Coronary artery (tissue), 2 donors: ENCODE data around the gene PTH2.
"Not testable (repeated sequence)": the region's sequence is repeated elsewhere in the genome, so short reads cannot be mapped to it uniquely, and the experiment has no call there.

Experiments
- DNase-seq: peaks from one replicate; pipeline ENCODE4 v3.0.0-alpha.2; 2017; ENCODE audit warnings: low spot score
- H3K27ac ChIP-seq, 2 donors: fragments of 200-600 bp; sonication (generic); one replicate each; pipeline ENCODE4 v1.5.1; 2016 to 2019
- H3K4me3 ChIP-seq: fragments of 200-600 bp; sonication (generic); 2 replicates; pipeline ENCODE4 v1.5.1; 2016; ENCODE audit warnings: mild to moderate bottlenecking, moderate library complexity
- CTCF ChIP-seq: fragments of 200-600 bp; sonication (generic); IDR thresholded peaks from one replicate; pipeline ENCODE4 v1.5.1; 2019; ENCODE audit warnings: antibody characterized with exemption

Gene PTH2

GRCh38 chr19:49378512-49378911 lies 44.7 kb downstream of the PTH2 start:
- DNase-seq: no peak
- Histone ChIP-seq H3K27ac (no peak overlapping the region), H3K4me3 (no peak overlapping the region)
- TF ChIP-seq CTCF: no peak

GRCh38 chr19:49374665-49375434 lies 48.4 kb downstream of the PTH2 start:
- Histone ChIP-seq H3K4me3 (no peak overlapping the region), H3K27ac (no peak overlapping the region)
- no peak for TF ChIP-seq CTCF
- no peak for DNase-seq

DNA sequence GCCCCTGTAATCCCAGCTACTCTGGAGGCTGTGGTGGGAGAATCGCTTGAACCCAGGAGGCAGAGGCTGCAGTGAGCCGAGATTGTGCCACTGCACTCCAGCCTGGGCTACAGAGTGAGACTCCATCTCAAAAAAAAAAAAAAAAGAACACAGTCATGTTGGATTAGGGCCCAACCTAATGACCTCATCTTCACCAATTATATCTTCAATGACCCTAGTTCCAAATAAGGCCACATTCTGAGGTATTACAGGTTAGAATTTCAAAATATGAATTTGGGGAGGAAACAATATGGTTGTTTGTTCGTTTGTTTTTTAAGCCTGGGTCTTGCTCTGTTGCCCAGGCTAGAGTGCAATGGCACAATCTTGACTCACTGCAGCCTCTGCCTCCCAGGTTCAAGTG lies 50.1 kb downstream of the PTH2 start:
- not testable (repeated sequence) for DNase-seq, H3K27ac ChIP-seq, H3K4me3 ChIP-seq
